Measurements from ENCODE around the gene ALG2. TPM values are rescaled to one million over a fixed set of nuclear protein-coding genes. Genes with fewer than 3 reads are reported as not detected.
"Not testable (repeated sequence)": the region's sequence is repeated elsewhere in the genome, so short reads cannot be mapped to it uniquely, and the experiment has no call there.

ALG2 gene
- total RNA-seq, 3 donors from 2014 or later (not counting 1 experiment from before 2014, with no cell fraction given) = 17.3 to 23.2 (median 20.7) TPM

DNA sequence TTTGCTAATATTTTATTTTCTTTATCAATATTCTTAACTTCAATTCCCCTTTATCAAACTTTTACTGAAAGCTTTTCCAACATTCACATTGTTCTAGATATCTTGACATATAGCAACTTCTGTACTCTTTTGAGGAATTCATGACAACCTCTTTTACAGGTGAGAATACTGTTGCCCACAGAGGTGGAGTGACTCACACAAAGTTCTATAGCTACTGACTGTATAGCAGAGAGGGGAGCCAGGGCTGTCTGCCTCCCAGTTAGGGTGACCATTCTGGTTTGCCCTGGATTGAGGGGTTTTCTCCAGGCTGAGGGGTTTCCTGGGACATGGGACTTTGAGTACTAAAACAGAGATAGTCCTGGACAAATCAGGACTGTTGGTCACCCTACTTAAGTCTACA, 16.6 kb upstream of the ALG2 start:
- no peak overlapping the region for H3K27ac Mint-ChIP-seq
- no peaks in the 10 kb centered on the region for H3K36me3 Mint-ChIP-seq
- no peak for ATAC-seq
- Histone ChIP-seq H3K27ac (ENCODE audit: low read length) (no peak overlapping the region), H3K9me3 (ENCODE audit: control insufficient read depth, insufficient read depth, low read length) (no peaks in the 10 kb centered on the region), H3K36me3 (ENCODE audit: control insufficient read depth, insufficient read depth, low read length) (peaks cover 8% of the 10 kb centered on the region), H3K27me3 (ENCODE audit: control insufficient read depth, insufficient read depth, low read length) (no peaks in the 10 kb centered on the region), H3K4me1 (ENCODE audit: control insufficient read depth, insufficient read depth, low read length) (peaks cover 4% of the 10 kb centered on the region), H3K4me3 (ENCODE audit: low read length) (no peak overlapping the region)
- intact Hi-C loops (cut with micrococcal nuclease) = no loop called here
- DNase-seq = no peak
- H3K9me3 Mint-ChIP-seq = no peaks in the 10 kb centered on the region
- no peaks in the 10 kb centered on the region for H3K27me3 Mint-ChIP-seq (ENCODE audit: low read depth in 2 of 2)
- TF ChIP-seq, protein P1, sequence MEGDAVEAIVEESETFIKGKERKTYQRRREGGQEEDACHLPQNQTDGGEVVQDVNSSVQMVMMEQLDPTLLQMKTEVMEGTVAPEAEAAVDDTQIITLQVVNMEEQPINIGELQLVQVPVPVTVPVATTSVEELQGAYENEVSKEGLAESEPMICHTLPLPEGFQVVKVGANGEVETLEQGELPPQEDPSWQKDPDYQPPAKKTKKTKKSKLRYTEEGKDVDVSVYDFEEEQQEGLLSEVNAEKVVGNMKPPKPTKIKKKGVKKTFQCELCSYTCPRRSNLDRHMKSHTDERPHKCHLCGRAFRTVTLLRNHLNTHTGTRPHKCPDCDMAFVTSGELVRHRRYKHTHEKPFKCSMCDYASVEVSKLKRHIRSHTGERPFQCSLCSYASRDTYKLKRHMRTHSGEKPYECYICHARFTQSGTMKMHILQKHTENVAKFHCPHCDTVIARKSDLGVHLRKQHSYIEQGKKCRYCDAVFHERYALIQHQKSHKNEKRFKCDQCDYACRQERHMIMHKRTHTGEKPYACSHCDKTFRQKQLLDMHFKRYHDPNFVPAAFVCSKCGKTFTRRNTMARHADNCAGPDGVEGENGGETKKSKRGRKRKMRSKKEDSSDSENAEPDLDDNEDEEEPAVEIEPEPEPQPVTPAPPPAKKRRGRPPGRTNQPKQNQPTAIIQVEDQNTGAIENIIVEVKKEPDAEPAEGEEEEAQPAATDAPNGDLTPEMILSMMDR (IDR thresholded peaks at IDR 0.05) = no peak
- H3K4me1 Mint-ChIP-seq = peaks cover 8% of the 10 kb centered on the region in 2 donors
- H3K4me3 Mint-ChIP-seq = no peak overlapping the region

DNA sequence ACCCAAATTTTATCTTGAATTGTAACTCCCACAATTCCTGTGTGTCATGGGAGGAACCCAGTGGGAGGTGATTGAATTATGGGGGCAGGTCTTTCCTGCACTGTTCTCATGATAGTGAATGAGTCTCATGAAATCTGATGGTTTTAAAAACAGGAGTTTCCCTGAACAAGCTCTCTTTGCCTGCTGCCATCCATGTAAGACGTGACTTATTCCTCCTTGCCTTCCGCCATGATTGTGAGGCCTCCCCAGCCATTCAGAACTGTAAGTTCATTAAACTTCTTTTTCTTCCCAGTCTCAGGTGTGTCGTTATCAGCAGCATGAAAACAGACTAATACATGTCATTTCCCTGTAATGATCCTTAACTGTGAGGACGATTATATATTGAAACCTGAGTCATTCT, 16.1 kb upstream of the ALG2 start:
- H3K4me1 Mint-ChIP-seq; H3K27me3 Mint-ChIP-seq (ENCODE audit: low read depth in 2 of 2); H3K27ac ChIP-seq (ENCODE audit: low read length); H3K4me3 ChIP-seq (ENCODE audit: low read length); H3K9me3 Mint-ChIP-seq; H3K27me3 ChIP-seq (ENCODE audit: control insufficient read depth, insufficient read depth, low read length); H3K36me3 Mint-ChIP-seq; ATAC-seq; intact Hi-C loops (cut with micrococcal nuclease); H3K9me3 ChIP-seq (ENCODE audit: control insufficient read depth, insufficient read depth, low read length); H3K36me3 ChIP-seq (ENCODE audit: control insufficient read depth, insufficient read depth, low read length); DNase-seq; H3K27ac Mint-ChIP-seq; H3K4me1 ChIP-seq (ENCODE audit: control insufficient read depth, insufficient read depth, low read length); H3K4me3 Mint-ChIP-seq: not testable (repeated sequence)
- WGBS (ENCODE audit: insufficient coverage) = 97% methylated on average over 4 of the region's 4 CpGs

DNA sequence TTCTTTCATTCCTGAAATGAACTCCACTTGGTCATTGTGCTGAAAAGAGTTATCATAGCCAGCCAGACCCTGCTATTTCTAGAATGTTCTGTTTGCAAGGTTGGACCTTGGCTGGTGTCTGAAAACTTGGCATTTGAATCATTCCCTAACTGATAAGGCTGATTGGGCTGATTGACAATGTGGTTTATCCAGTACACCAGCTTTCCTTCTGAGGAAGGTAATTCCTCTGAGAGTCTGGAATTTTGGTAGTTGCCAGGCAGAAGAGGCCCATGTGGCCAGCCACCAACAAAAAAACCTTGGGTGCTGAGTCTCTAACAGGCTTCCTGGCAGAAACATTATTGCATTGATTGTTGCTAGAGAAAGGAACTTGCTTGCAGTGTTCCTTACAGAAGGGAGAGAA, 15.6 kb upstream of the ALG2 start:
- no peaks in the 10 kb centered on the region for H3K27me3 ChIP-seq (ENCODE audit: control insufficient read depth, insufficient read depth, low read length)
- Mint-ChIP-seq H3K27me3 (ENCODE audit: low read depth in 2 of 2) (no peaks in the 10 kb centered on the region), H3K4me1 (peaks cover 8% of the 10 kb centered on the region in 2 donors), H3K36me3 (no peaks in the 10 kb centered on the region), H3K27ac (peak overlapping the region in 1 of 2 donors; percentile 80), H3K4me3 (no peak overlapping the region), H3K9me3 (no peaks in the 10 kb centered on the region)
- H3K27ac ChIP-seq (ENCODE audit: low read length) = no peak overlapping the region
- H3K4me3 ChIP-seq (ENCODE audit: low read length) = no peak overlapping the region
- intact Hi-C loops (cut with micrococcal nuclease) = no loop called here
- H3K36me3 ChIP-seq (ENCODE audit: control insufficient read depth, insufficient read depth, low read length) = peaks cover 13% of the 10 kb centered on the region
- ATAC-seq (no peak), DNase-seq (no peak)
- TF ChIP-seq, protein P1 (IDR thresholded peaks at IDR 0.05) = no peak
- H3K9me3 ChIP-seq (ENCODE audit: control insufficient read depth, insufficient read depth, low read length) = no peaks in the 10 kb centered on the region
- H3K4me1 ChIP-seq (ENCODE audit: control insufficient read depth, insufficient read depth, low read length) = peaks cover 4% of the 10 kb centered on the region

DNA sequence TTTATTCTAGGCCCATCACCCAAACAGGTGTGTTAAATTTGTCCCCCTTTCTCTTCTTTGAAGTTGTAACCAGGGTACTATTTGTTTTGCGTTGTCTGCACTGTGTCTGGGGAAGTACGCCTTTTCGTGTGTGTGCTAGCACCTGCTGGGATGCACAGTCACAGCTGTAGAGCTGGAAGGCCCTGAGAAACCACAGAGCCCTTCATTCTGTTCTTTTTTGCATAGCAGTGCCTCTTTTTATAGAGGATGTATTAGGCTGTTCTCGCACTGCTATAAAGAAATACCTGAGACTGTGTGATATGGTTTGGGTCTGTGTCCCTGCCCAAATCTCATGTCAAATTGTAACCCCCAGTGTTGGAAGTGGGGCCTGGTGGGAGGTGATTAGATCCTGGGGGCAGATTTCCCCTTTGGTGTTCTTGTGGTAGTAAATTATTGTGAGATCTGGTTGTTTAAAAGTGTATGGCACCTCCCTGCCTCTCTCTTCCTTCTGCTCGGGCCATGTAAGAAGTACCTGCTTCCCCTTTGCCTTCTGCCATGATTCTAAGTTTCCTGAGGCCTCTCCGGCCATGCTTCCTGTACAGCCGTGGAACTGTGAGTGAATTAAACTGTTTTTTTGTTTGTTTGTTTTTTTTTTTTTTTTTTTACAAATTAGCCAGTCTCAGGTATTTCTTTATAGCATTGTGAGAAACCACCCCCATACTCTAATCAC, 14.3 kb upstream of the ALG2 start:
- Histone ChIP-seq H3K4me3 (ENCODE audit: low read length) (no peak overlapping the region), H3K27me3 (ENCODE audit: control insufficient read depth, insufficient read depth, low read length) (no peaks in the 10 kb centered on the region), H3K36me3 (ENCODE audit: control insufficient read depth, insufficient read depth, low read length) (peaks cover 25% of the 10 kb centered on the region), H3K9me3 (ENCODE audit: control insufficient read depth, insufficient read depth, low read length) (no peaks in the 10 kb centered on the region), H3K27ac (ENCODE audit: low read length) (peak overlapping the region; percentile 62), H3K4me1 (ENCODE audit: control insufficient read depth, insufficient read depth, low read length) (peaks cover 4% of the 10 kb centered on the region)
- DNase-seq (peak in 1 of 2 donors; percentile 14), ATAC-seq (peak; percentile 65 to 76 (median 74))
- Mint-ChIP-seq H3K4me3 (no peak overlapping the region), H3K9me3 (no peaks in the 10 kb centered on the region), H3K4me1 (peaks cover 8 to 13% of the 10 kb centered on the region in 2 donors), H3K27me3 (ENCODE audit: low read depth in 2 of 2) (no peaks in the 10 kb centered on the region), H3K27ac (peak overlapping the region; percentile 62 to 80), H3K36me3 (no peaks in the 10 kb centered on the region)
- TF ChIP-seq, protein P1 (IDR thresholded peaks at IDR 0.05) = no peak
- intact Hi-C loops (cut with micrococcal nuclease) = no loop called here
- 12% methylated on average over 4 of the region's 7 CpGs for WGBS (ENCODE audit: insufficient coverage)

All from natural killer cell (primary cell).